Neural cell (in vitro differentiated cells): Measurements from ENCODE around the gene CBFA2T2. TPM values are rescaled to one million over a fixed set of nuclear protein-coding genes. Genes with fewer than 3 reads are reported as not detected.

Experiments used
- H2AFZ ChIP-seq: fragments of 200-600, 300-800 bp; sonication (generic), shearing (Covaris generic); 2 replicates; pipeline ENCODE4 v1.6.0; 2014; ENCODE audit warnings: low read depth, mild to moderate bottlenecking, antibody characterized with exemption, low read length, moderate library complexity
- H3F3A ChIP-seq: fragments of 200-600 bp; shearing (Covaris generic); 2 replicates; pipeline ENCODE4 v1.6.1; 2016; ENCODE audit warnings: mild to moderate bottlenecking, moderate library complexity, mixed read lengths, antibody characterized with exemption, low read length; ENCODE audit not compliant: insufficient read depth, poor library complexity, severe bottlenecking
- H3K27ac ChIP-seq: fragments of 200-600, 300-800 bp; sonication (generic), shearing (Covaris generic); 2 replicates; pipeline ENCODE4 v1.5.1; 2014; ENCODE audit warnings: mild to moderate bottlenecking, low read length, moderate library complexity
- H3K27me3 ChIP-seq: fragments of 300-800, 200-600 bp; sonication (generic), shearing (Covaris generic); 2 replicates; pipeline ENCODE4 v1.6.0; 2014; ENCODE audit warnings: mild to moderate bottlenecking, low read depth, low read length, moderate library complexity; ENCODE audit not compliant: insufficient read depth
- H3K36me3 ChIP-seq: fragments of 300-800, 200-600 bp; sonication (generic), shearing (Covaris generic); 2 replicates; pipeline ENCODE4 v1.5.1; 2014; ENCODE audit warnings: mild to moderate bottlenecking, antibody characterized with exemption, low read length, moderate library complexity; ENCODE audit not compliant: insufficient read depth
- H3K4me2 ChIP-seq: fragments of 300-800, 200-600 bp; sonication (generic), shearing (Covaris generic); 2 replicates; pipeline ENCODE4 v1.6.0; 2014; ENCODE audit warnings: mild to moderate bottlenecking, low read length
- H3K4me3 ChIP-seq: fragments of 300-800, 200-600 bp; sonication (generic), shearing (Covaris generic); 2 replicates; pipeline ENCODE4 v1.5.1; 2014; ENCODE audit warnings: mild to moderate bottlenecking, low read length, moderate library complexity
- H3K79me2 ChIP-seq: fragments of 200-600 bp; shearing (Covaris generic); replicated peaks from 2 replicates; pipeline ENCODE4 v1.6.0; 2014; ENCODE audit warnings: mild to moderate bottlenecking, low read length, moderate library complexity; ENCODE audit not compliant: insufficient read depth
- H3K9ac ChIP-seq: fragments of 300-800, 200-600 bp; sonication (generic), shearing (Covaris generic); 2 replicates; pipeline ENCODE4 v1.6.1; 2016; ENCODE audit warnings: mild to moderate bottlenecking, low read length, mixed read lengths
- H3K9me2 ChIP-seq: fragments of 200-600 bp; shearing (Covaris generic); 2 replicates; pipeline ENCODE4 v1.6.1; 2016; ENCODE audit warnings: mild to moderate bottlenecking, low read length, mixed read lengths; ENCODE audit not compliant: insufficient read depth
- H3K9me3 ChIP-seq: fragments of 200-600, 300-800 bp; sonication (generic), shearing (Covaris generic); 2 replicates; pipeline ENCODE4 v1.6.1; 2016; ENCODE audit warnings: mild to moderate bottlenecking, mixed run types, low read length, moderate library complexity, mixed read lengths
- H4K20me1 ChIP-seq: fragments of 200-600 bp; shearing (Covaris generic); 2 replicates; pipeline ENCODE4 v1.6.1; 2016; ENCODE audit warnings: mild to moderate bottlenecking, mixed run types; ENCODE audit not compliant: insufficient read depth
- EP300 ChIP-seq: fragments of 450-650 bp; conservative IDR thresholded peaks from 2 replicates; pipeline ENCODE4 v1.6.1; 2014; ENCODE audit warnings: antibody characterized with exemption, mild to moderate bottlenecking, moderate library complexity; ENCODE audit not compliant: poor library complexity, severe bottlenecking
- EZH2 ChIP-seq: fragments of 200-600, 300-800 bp; shearing (Covaris generic), sonication (generic); IDR thresholded peaks from 2 replicates; pipeline ENCODE4 v1.6.1; 2014; ENCODE audit warnings: antibody characterized with exemption, low read length, borderline replicate concordance, mild to moderate bottlenecking; ENCODE audit not compliant: insufficient read depth, poor library complexity, severe bottlenecking
- MXI1 ChIP-seq: fragments of 450-650 bp; conservative IDR thresholded peaks from 2 replicates; pipeline ENCODE4 v1.6.1; 2014; ENCODE audit warnings: antibody characterized with exemption, mild to moderate bottlenecking; ENCODE audit not compliant: poor library complexity, severe bottlenecking
- POLR2AphosphoS5 ChIP-seq: IDR thresholded peaks from 2 replicates; pipeline ENCODE4 v1.6.1; 2012
- RAD21 ChIP-seq: fragments of 450-650 bp; conservative IDR thresholded peaks from 2 replicates; pipeline ENCODE4 v1.6.1; 2014; ENCODE audit warnings: antibody characterized with exemption, mild to moderate bottlenecking, moderate library complexity
- SMC3 ChIP-seq: fragments of 450-650 bp; conservative IDR thresholded peaks from 2 replicates; pipeline ENCODE4 v1.6.1; 2014; ENCODE audit warnings: antibody characterized with exemption, mild to moderate bottlenecking, moderate library complexity; ENCODE audit not compliant: poor library complexity
- TAF1 ChIP-seq: IDR thresholded peaks from 2 replicates; pipeline ENCODE4 v1.6.1; 2012; ENCODE audit warnings: low read depth
- polyA plus RNA-seq: library from polyadenylated mRNA; depleted of rRNA; stranded (reverse); fragments of >200 nt; gene quantifications from 2 replicates; pipeline ENCODE4 v1.2.3, GENCODE V29; 2014
- TF ChIP-seq, protein P1 (sequence below): IDR thresholded peaks from 2 replicates; pipeline ENCODE4 v1.6.1; 2012; ENCODE audit warnings: borderline replicate concordance
- TF ChIP-seq, protein P2 (sequence below): fragments of 450-650 bp; IDR thresholded peaks from 2 replicates; pipeline ENCODE4 v1.5.1; 2014; ENCODE audit warnings: antibody characterized with exemption, mild to moderate bottlenecking, moderate library complexity; ENCODE audit not compliant: poor library complexity, severe bottlenecking

The CBFA2T2 gene
- polyA plus RNA-seq, 1 donor from 2014 or later, result 15.9 TPM

DNA sequence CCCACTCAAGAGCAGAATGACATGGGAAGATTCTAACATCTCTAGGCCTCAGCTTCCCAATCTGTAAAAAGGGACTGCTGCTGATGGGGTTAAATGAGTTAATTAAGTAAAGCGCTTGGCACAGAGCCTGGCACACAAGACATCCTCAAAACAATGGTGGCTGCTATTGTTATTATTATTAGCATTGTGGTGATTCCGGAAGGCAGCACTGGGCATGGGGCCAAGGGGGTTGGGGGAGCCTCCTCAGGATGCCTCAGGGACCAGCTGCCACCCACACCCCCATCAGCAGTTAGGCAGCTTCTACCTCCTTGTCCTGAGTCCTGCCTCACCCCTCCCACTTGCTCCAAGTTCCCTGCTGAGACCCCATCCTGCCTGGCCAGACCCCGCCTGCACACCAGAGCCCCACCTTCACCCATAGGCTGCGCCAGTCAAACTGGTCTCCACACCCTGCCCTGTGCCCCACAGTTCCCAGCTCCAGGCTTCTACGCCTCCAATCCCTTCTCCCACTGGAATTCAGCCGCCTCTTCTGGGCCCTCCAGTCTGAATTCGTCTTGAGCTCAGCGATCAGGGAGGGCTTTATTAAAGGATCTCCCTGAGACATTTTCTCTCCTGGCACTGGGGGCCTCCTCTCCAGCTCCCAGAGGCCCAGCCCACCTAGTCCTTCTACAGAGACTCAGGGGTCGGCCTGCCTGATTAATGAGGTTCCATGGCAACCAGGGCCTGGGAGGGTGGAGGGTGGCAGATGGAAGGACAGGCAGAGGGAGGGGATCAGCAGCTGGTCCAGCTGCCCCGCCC is 194.8 kb downstream of the CBFA2T2 start:
- H3K27ac ChIP-seq, result no peak overlapping the region
- no peaks in the 10 kb centered on the region for H3K36me3 ChIP-seq
- TF ChIP-seq SMC3, result no peak
- no peak for TF ChIP-seq TAF1
- TF ChIP-seq, protein P1, sequence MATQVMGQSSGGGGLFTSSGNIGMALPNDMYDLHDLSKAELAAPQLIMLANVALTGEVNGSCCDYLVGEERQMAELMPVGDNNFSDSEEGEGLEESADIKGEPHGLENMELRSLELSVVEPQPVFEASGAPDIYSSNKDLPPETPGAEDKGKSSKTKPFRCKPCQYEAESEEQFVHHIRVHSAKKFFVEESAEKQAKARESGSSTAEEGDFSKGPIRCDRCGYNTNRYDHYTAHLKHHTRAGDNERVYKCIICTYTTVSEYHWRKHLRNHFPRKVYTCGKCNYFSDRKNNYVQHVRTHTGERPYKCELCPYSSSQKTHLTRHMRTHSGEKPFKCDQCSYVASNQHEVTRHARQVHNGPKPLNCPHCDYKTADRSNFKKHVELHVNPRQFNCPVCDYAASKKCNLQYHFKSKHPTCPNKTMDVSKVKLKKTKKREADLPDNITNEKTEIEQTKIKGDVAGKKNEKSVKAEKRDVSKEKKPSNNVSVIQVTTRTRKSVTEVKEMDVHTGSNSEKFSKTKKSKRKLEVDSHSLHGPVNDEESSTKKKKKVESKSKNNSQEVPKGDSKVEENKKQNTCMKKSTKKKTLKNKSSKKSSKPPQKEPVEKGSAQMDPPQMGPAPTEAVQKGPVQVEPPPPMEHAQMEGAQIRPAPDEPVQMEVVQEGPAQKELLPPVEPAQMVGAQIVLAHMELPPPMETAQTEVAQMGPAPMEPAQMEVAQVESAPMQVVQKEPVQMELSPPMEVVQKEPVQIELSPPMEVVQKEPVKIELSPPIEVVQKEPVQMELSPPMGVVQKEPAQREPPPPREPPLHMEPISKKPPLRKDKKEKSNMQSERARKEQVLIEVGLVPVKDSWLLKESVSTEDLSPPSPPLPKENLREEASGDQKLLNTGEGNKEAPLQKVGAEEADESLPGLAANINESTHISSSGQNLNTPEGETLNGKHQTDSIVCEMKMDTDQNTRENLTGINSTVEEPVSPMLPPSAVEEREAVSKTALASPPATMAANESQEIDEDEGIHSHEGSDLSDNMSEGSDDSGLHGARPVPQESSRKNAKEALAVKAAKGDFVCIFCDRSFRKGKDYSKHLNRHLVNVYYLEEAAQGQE, result no peak
- no peak for TF ChIP-seq EP300
- TF ChIP-seq MXI1, result no peak
- TF ChIP-seq RAD21, result no peak
- TF ChIP-seq, protein P2, sequence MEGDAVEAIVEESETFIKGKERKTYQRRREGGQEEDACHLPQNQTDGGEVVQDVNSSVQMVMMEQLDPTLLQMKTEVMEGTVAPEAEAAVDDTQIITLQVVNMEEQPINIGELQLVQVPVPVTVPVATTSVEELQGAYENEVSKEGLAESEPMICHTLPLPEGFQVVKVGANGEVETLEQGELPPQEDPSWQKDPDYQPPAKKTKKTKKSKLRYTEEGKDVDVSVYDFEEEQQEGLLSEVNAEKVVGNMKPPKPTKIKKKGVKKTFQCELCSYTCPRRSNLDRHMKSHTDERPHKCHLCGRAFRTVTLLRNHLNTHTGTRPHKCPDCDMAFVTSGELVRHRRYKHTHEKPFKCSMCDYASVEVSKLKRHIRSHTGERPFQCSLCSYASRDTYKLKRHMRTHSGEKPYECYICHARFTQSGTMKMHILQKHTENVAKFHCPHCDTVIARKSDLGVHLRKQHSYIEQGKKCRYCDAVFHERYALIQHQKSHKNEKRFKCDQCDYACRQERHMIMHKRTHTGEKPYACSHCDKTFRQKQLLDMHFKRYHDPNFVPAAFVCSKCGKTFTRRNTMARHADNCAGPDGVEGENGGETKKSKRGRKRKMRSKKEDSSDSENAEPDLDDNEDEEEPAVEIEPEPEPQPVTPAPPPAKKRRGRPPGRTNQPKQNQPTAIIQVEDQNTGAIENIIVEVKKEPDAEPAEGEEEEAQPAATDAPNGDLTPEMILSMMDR, result no peak
- no peak for TF ChIP-seq POLR2AphosphoS5
- TF ChIP-seq EZH2, result no peak
- H4K20me1 ChIP-seq, result no peaks in the 10 kb centered on the region
- H3F3A ChIP-seq, result no peaks in the 10 kb centered on the region
- H3K9ac ChIP-seq, result no peak overlapping the region
- H3K79me2 ChIP-seq, result peaks cover 10% of the 10 kb centered on the region
- H2AFZ ChIP-seq, result no peak overlapping the region
- H3K9me3 ChIP-seq, result no peaks in the 10 kb centered on the region
- H3K4me3 ChIP-seq, result peak overlapping the region; percentile 59
- no peak overlapping the region for H3K4me2 ChIP-seq
- no peaks in the 10 kb centered on the region for H3K9me2 ChIP-seq
- no peaks in the 10 kb centered on the region for H3K27me3 ChIP-seq

DNA sequence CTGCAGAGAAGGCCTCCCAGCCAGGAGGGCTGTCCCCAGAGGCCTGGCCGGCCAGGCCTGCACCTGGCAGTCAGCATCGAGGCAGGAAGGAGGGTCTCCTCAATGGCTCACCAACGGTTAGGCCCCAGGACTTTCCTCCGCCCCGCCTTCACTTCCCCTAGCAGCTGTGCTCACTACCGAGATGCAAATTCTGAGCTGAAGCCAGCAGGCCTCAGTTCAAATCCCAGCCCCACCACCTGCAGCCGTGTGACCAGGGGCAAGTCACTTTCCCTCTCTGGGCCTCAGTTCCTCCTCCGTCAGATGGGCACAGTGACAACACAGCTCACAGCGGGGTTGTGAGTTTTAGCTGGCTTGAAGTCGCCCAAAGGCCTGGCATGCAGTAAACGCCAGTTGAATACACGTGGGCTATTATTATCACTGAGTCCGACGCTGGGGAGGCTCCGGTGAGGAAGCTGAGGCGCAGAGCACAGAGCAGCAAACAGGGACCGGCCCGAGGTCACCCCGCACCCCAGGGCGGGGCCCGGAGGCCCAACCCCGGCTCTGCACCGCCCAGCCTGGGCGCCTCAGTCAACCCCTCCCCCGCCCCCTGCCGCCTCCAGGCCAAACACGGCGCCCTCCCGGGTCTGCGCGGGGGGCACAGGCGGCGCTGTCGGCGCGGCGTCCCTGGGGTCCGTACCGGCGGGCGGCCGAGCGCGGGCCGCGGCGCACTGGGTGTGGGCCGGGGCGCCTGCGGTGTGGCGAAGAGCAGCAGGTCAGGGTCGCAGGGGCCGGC is 195.6 kb downstream of the CBFA2T2 start:
- H3K79me2 ChIP-seq, result peaks cover 10% of the 10 kb centered on the region
- TF ChIP-seq MXI1 (no peak), TAF1 (no peak), POLR2AphosphoS5 (no peak), RAD21 (no peak), EP300 (no peak), SMC3 (no peak), EZH2 (no peak)
- TF ChIP-seq, protein P2, result no peak
- TF ChIP-seq, protein P1, result no peak
- H3K36me3 ChIP-seq, result no peaks in the 10 kb centered on the region
- H3K9ac ChIP-seq, result peak overlapping the region; percentile 12
- H3K9me3 ChIP-seq, result no peaks in the 10 kb centered on the region
- peak overlapping the region; percentile 59 for H3K4me3 ChIP-seq
- H3K27ac ChIP-seq, result no peak overlapping the region
- no peaks in the 10 kb centered on the region for H3K9me2 ChIP-seq
- no peak overlapping the region for H2AFZ ChIP-seq
- H3F3A ChIP-seq, result no peaks in the 10 kb centered on the region
- H3K27me3 ChIP-seq, result no peaks in the 10 kb centered on the region
- no peak overlapping the region for H3K4me2 ChIP-seq
- H4K20me1 ChIP-seq, result no peaks in the 10 kb centered on the region
